SU-DHL-6 (cell line): ENCODE data around the gene GJB1.

ENCODE experiments used
- H2AFZ ChIP-seq: fragments of 200-600 bp; sonication (generic); 2 replicates; pipeline ENCODE4 v1.6.1; 2014; ENCODE audit warnings: low read depth, mild to moderate bottlenecking, moderate library complexity, mixed read lengths, antibody characterized with exemption, low read length; ENCODE audit not compliant: severe bottlenecking
- H3F3A ChIP-seq: fragments of 200-600 bp; shearing (Covaris generic); 2 replicates; pipeline ENCODE4 v1.6.0; 2016; ENCODE audit warnings: antibody characterized with exemption, mild to moderate bottlenecking; ENCODE audit not compliant: insufficient read depth
- H3K27ac ChIP-seq: fragments of 200-600 bp; sonication (generic); 2 replicates; pipeline ENCODE4 v1.5.1; 2016; ENCODE audit warnings: low read depth, mild to moderate bottlenecking, low read length, moderate library complexity, mixed read lengths
- H3K27me3 ChIP-seq: fragments of 200-600 bp; sonication (generic), shearing (Covaris generic); 2 replicates; pipeline ENCODE4 v1.6.0; 2014; ENCODE audit warnings: mild to moderate bottlenecking, low read length
- H3K36me3 ChIP-seq: fragments of 200-600 bp; sonication (generic); 2 replicates; pipeline ENCODE4 v1.6.1; 2014; ENCODE audit warnings: mild to moderate bottlenecking, low read length, mixed read lengths
- H3K4me2 ChIP-seq: fragments of 300-600, 200-600 bp; shearing (Covaris generic), sonication (generic); 2 replicates; pipeline ENCODE4 v1.6.0; 2014; ENCODE audit warnings: low read length, low read depth, mild to moderate bottlenecking; ENCODE audit not compliant: poor library complexity, severe bottlenecking
- H3K4me3 ChIP-seq: fragments of 200-600 bp; sonication (generic); 2 replicates; pipeline ENCODE4 v1.5.1; 2014; ENCODE audit warnings: antibody characterized with exemption, low read length, mild to moderate bottlenecking, mixed read lengths; ENCODE audit not compliant: insufficient read depth, poor library complexity, severe bottlenecking
- H3K79me2 ChIP-seq: fragments of 200-600 bp; sonication (generic); 2 replicates; pipeline ENCODE4 v1.6.1; 2014; ENCODE audit warnings: mild to moderate bottlenecking, low read length, moderate library complexity; ENCODE audit not compliant: insufficient read depth
- H3K9ac ChIP-seq: fragments of 200-600 bp; sonication (generic); 2 replicates; pipeline ENCODE4 v1.7.0; 2014; ENCODE audit warnings: mild to moderate bottlenecking, low read length
- H3K9me2 ChIP-seq: fragments of 200-600 bp; sonication (generic); replicated peaks from 2 replicates; pipeline ENCODE4 v1.6.1; 2014; ENCODE audit warnings: low read length; ENCODE audit not compliant: insufficient read depth
- H3K9me3 ChIP-seq: fragments of 200-600 bp; sonication (generic); 2 replicates; pipeline ENCODE4 v1.6.1; 2014; ENCODE audit warnings: low read length, mixed read lengths; ENCODE audit not compliant: insufficient read depth
- H4K20me1 ChIP-seq: fragments of 200-600 bp; sonication (generic); 2 replicates; pipeline ENCODE4 v1.6.1; 2014; ENCODE audit warnings: low read depth, mild to moderate bottlenecking, antibody characterized with exemption, low read length, moderate library complexity, mixed read lengths
- CTCF ChIP-seq: fragments of 200-600 bp; sonication (generic); IDR thresholded peaks from one replicate; pipeline ENCODE4 v1.5.1; 2017; ENCODE audit warnings: antibody characterized with exemption, mild to moderate bottlenecking, low read length, moderate library complexity; ENCODE audit not compliant: insufficient read depth, poor library complexity, severe bottlenecking
- EZH2phosphoT487 ChIP-seq: fragments of 200-600 bp; sonication (generic), shearing (Covaris generic); conservative IDR thresholded peaks from 2 replicates; pipeline ENCODE4 v1.6.1; 2018; ENCODE audit warnings: mild to moderate bottlenecking, antibody characterized with exemption, low read length, moderate library complexity, mixed read lengths

GJB1 gene

GRCh38 chrX:71210816-71211215, 12.2 kb upstream of the GJB1 start:
- Histone ChIP-seq H3K27ac (no peak overlapping the region), H3K4me3 (no peak overlapping the region), H3K9me3 (no peaks in the 10 kb centered on the region), H3K9me2 (no peaks in the 10 kb centered on the region), H3K27me3 (no peaks in the 10 kb centered on the region), H3K79me2 (no peaks in the 10 kb centered on the region), H3K36me3 (no peaks in the 10 kb centered on the region), H3F3A (no peaks in the 10 kb centered on the region), H4K20me1 (no peaks in the 10 kb centered on the region), H2AFZ (no peak overlapping the region), H3K4me2 (no peak overlapping the region), H3K9ac (no peak overlapping the region)
- TF ChIP-seq EZH2phosphoT487, result no peak
- no peak for TF ChIP-seq CTCF

GRCh38 chrX:71212536-71212935, 10.5 kb upstream of the GJB1 start:
- TF ChIP-seq EZH2phosphoT487 (no peak), CTCF (no peak)
- Histone ChIP-seq H2AFZ (no peak overlapping the region), H3K4me2 (no peak overlapping the region), H3K9me2 (no peaks in the 10 kb centered on the region), H3K9me3 (no peaks in the 10 kb centered on the region), H3K27ac (no peak overlapping the region), H3F3A (no peaks in the 10 kb centered on the region), H3K4me3 (no peak overlapping the region), H4K20me1 (no peaks in the 10 kb centered on the region), H3K9ac (no peak overlapping the region), H3K79me2 (no peaks in the 10 kb centered on the region), H3K27me3 (no peaks in the 10 kb centered on the region), H3K36me3 (no peaks in the 10 kb centered on the region)

GRCh38 chrX:71214152-71214551, 8.9 kb upstream of the GJB1 start:
- Histone ChIP-seq H2AFZ (no peak overlapping the region), H3K9me2 (no peaks in the 10 kb centered on the region), H3K9me3 (no peaks in the 10 kb centered on the region), H3K9ac (no peak overlapping the region), H3K36me3 (no peaks in the 10 kb centered on the region), H3K79me2 (no peaks in the 10 kb centered on the region), H3K27ac (no peak overlapping the region), H3K4me3 (no peak overlapping the region), H4K20me1 (no peaks in the 10 kb centered on the region), H3K27me3 (no peaks in the 10 kb centered on the region), H3F3A (no peaks in the 10 kb centered on the region), H3K4me2 (no peak overlapping the region)
- TF ChIP-seq EZH2phosphoT487 (no peak), CTCF (no peak)
